Fibroblast of lung (primary cell): Measurements from ENCODE around the gene SLC27A5.

ENCODE experiments used
- EZH2 ChIP-seq: IDR thresholded peaks from 2 replicates; pipeline ENCODE4 v1.5.1; 2012; ENCODE audit warnings: low read length, control low read depth, mild to moderate bottlenecking; ENCODE audit errors: missing control alignments
- TF ChIP-seq, protein P1 (sequence below), 2 donors: IDR thresholded peaks in 1 of 2; conservative IDR thresholded peaks in 1 of 2; 1 replicate in 1 of 2; 2 replicates in 1 of 2; pipeline ENCODE4 v1.5.1; 2011 to 2012; ENCODE audit warnings: low read length in 2 of 2, control low read depth in 1 of 2, inconsistent platforms in 1 of 2, low read depth in 1 of 2, mild to moderate bottlenecking in 1 of 2

DNA sequence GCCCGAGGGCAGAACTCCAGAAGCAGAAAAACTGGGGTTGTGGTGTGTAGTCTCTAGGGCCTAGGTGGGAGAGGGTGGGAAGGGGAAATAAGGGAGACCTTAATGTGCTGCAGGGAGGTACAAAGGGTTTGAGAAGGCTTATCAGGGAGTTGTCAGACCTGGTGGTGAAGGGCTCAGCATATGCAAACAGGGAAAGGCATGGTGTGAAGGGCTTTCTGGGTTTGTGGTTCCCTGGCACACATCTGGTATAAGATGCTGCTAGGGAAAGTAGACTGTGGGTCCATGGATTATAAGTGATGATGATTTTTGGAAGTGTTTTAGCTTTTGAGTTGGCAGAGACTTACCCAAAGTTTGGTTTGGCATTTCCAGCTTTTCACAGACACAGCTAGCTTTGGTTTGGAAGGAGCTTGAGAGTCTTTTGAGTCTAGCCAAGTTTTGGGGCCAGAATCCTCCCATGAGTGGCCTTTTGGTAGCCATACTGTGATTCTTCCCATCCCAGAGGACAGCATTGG lies 34.3 kb upstream of the SLC27A5 start:
- TF ChIP-seq, protein P1, sequence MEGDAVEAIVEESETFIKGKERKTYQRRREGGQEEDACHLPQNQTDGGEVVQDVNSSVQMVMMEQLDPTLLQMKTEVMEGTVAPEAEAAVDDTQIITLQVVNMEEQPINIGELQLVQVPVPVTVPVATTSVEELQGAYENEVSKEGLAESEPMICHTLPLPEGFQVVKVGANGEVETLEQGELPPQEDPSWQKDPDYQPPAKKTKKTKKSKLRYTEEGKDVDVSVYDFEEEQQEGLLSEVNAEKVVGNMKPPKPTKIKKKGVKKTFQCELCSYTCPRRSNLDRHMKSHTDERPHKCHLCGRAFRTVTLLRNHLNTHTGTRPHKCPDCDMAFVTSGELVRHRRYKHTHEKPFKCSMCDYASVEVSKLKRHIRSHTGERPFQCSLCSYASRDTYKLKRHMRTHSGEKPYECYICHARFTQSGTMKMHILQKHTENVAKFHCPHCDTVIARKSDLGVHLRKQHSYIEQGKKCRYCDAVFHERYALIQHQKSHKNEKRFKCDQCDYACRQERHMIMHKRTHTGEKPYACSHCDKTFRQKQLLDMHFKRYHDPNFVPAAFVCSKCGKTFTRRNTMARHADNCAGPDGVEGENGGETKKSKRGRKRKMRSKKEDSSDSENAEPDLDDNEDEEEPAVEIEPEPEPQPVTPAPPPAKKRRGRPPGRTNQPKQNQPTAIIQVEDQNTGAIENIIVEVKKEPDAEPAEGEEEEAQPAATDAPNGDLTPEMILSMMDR (conservative IDR thresholded peaks at IDR 0.05 in 1 of 2, IDR thresholded peaks at IDR 0.05 in 1 of 2; ENCODE audit: low read depth in 1 of 2, low read length in 2 of 2) = no peak
- TF ChIP-seq EZH2 = no peak
